ENCODE results near the gene LRRC38. TPM values are rescaled to one million over a fixed set of nuclear protein-coding genes. Genes with fewer than 3 reads are reported as not detected.

Gene LRRC38
- total and polyA plus RNA-seq, 2 donors from 2014 or later: not detected

GRCh38 chr1:13528320-13528719 is 14.5 kb upstream of the LRRC38 start:
- Histone ChIP-seq H3K36me3 (ENCODE audit: control insufficient read depth in 2 of 3, insufficient read depth in 3 of 3, low read length in 3 of 3) (no peaks in the 10 kb centered on the region), H3K4me1 (ENCODE audit: control insufficient read depth in 2 of 3, insufficient read depth in 2 of 3, low read depth in 1 of 3, low read length in 3 of 3) (no peaks in the 10 kb centered on the region), H3K27ac (ENCODE audit: low read depth in 2 of 2, low read length in 2 of 2) (no peak overlapping the region), H3K9ac (ENCODE audit: low read length in 3 of 3) (no peak overlapping the region), H3K27me3 (ENCODE audit: control insufficient read depth, insufficient read depth, low read length) (no peaks in the 10 kb centered on the region), H3K4me3 (ENCODE audit: low read length in 3 of 3) (no peak overlapping the region), H3K9me3 (ENCODE audit: control insufficient read depth in 2 of 3, insufficient read depth in 1 of 3, low read length in 3 of 3) (peaks cover 0 to 6% (median 5%) of the 10 kb centered on the region in 3 donors)
- TF ChIP-seq CTCF (IDR thresholded peaks at IDR 0.05; ENCODE audit: borderline replicate concordance, extremely low read depth, insufficient read depth): no peak
- no peak for DNase-seq
- intact Hi-C loops (cut with DNase I): no loop called here
- FAIRE-seq: no peak

DNA sequence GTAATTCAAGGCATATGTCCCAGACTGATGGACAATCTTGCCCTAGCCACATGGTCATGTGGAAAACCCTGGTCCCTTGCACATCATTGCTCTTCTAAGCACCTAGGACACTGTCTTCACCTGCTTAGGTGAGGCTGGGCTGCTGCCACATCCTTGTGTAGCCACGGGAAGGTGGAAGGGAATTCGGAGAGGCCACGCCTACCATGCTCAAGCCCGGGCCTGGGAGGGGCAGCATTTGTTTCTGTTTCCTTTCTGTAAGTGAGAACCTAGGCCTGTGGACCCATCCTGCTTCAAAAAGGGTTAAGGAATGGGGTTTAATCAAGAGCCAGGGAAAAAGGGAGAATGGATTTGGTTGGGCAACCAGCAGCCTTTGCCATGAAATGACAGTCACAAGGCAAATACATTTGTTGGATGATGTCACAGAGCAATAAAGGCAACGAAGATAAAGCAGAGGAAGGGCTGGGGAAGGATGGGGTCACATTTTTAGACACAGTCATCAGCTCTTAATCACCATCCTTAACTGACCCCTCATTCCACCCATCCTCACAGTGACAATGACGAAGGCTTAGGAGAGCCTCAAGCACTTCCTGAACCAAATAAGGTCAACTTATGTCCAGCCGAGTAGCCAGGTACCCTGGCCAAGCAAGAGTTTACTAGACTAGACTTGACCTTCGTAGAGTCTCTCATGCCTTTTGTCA is 10.1 kb upstream of the LRRC38 start:
- FAIRE-seq (no peak), DNase-seq (no peak)
- Histone ChIP-seq H3K9ac (ENCODE audit: low read length in 3 of 3) (no peak overlapping the region), H3K4me3 (ENCODE audit: low read length in 3 of 3) (no peak overlapping the region), H3K27ac (ENCODE audit: low read depth in 2 of 2, low read length in 2 of 2) (no peak overlapping the region), H3K4me1 (ENCODE audit: control insufficient read depth in 2 of 3, insufficient read depth in 2 of 3, low read depth in 1 of 3, low read length in 3 of 3) (no peaks in the 10 kb centered on the region), H3K36me3 (ENCODE audit: control insufficient read depth in 2 of 3, insufficient read depth in 3 of 3, low read length in 3 of 3) (no peaks in the 10 kb centered on the region), H3K9me3 (ENCODE audit: control insufficient read depth in 2 of 3, insufficient read depth in 1 of 3, low read length in 3 of 3) (peaks cover 0 to 6% (median 5%) of the 10 kb centered on the region in 3 donors), H3K27me3 (ENCODE audit: control insufficient read depth, insufficient read depth, low read length) (no peaks in the 10 kb centered on the region)
- intact Hi-C loops (cut with DNase I): no loop called here
- no peak for TF ChIP-seq CTCF (IDR thresholded peaks at IDR 0.05; ENCODE audit: borderline replicate concordance, extremely low read depth, insufficient read depth)

DNA sequence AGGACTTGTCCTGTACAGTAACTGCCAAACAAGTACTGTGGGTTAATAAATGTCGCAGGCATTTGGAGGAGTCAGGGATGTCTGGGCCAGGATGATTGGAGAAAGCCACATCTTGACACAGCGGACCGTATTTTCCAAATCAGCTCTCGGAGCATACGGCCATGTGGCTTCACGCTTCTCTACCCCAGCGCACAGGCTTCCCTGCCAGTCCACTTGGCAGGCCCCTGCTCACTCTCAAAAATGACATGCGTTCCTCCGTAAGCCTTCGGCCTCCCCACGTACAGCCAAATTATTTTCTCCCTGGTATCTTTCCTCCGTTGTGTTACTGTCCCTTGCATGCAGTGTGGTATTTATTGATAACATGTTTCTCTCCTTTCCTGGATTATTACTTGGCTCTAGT is 7.2 kb upstream of the LRRC38 start:
- Histone ChIP-seq H3K27me3 (ENCODE audit: control insufficient read depth, insufficient read depth, low read length) (peaks cover 4% of the 10 kb centered on the region), H3K9ac (ENCODE audit: low read length in 3 of 3) (no peak overlapping the region), H3K4me3 (ENCODE audit: low read length in 3 of 3) (no peak overlapping the region), H3K27ac (ENCODE audit: low read depth in 2 of 2, low read length in 2 of 2) (no peak overlapping the region), H3K4me1 (ENCODE audit: control insufficient read depth in 2 of 3, insufficient read depth in 2 of 3, low read depth in 1 of 3, low read length in 3 of 3) (no peaks in the 10 kb centered on the region), H3K9me3 (ENCODE audit: control insufficient read depth in 2 of 3, insufficient read depth in 1 of 3, low read length in 3 of 3) (peaks cover 0 to 2% (median 1%) of the 10 kb centered on the region in 3 donors), H3K36me3 (ENCODE audit: control insufficient read depth in 2 of 3, insufficient read depth in 3 of 3, low read length in 3 of 3) (no peaks in the 10 kb centered on the region)
- intact Hi-C loops (cut with DNase I): no loop called here
- FAIRE-seq: no peak
- TF ChIP-seq CTCF (IDR thresholded peaks at IDR 0.05; ENCODE audit: borderline replicate concordance, extremely low read depth, insufficient read depth): no peak
- no peak for DNase-seq

All from kidney (tissue), 14 donors.